DMS79 treated with DMSO at 0.1 percent for 48 hours (cell line): ENCODE measurements around the gene SORBS2.
"Not testable (repeated sequence)": the region's sequence is repeated elsewhere in the genome, so short reads cannot be mapped to it uniquely, and the experiment has no call there.

Experiments
- DNase-seq: peaks from one replicate; lab custom pipeline; 2025; lab: John Stamatoyannopoulos, UW

SORBS2 gene

DNA sequence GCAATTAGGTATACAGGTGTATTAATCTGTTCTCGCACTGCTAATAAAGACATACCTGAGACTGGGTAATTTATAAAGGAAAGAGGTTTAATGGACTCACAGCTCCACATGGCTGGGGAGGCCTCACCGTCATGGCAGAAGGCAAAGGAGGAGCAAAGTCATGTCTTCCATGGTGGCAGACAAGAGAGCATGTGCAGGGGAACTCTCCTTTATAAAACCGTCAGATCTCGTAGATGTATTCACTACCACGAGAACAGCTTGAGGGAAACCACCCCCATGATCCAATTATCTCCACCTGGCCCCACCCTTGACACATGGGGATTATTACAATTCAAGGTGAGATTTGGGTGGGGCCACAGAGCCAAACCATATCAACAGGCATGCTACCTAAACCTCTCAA is 97.5 kb downstream of the SORBS2 start:
- not testable (repeated sequence) for DNase-seq

DNA sequence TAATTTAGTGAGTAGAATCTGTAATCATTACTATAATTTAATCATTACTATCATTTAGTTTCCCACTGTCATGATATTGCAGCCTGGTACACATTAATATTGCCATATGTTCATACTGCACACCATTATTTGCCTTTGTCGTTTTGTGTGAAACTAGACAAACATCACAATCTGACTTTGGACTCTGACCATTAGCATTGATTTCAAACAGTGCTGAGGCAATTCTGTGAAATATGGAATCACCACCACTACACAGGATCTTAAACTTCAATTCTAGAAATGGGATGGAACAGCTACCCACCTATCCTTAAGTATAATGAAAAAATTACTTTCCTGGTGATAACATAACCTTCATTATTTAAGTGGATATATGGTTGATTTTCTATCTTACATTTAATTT is 98.3 kb downstream of the SORBS2 start:
- no peak for DNase-seq

DNA sequence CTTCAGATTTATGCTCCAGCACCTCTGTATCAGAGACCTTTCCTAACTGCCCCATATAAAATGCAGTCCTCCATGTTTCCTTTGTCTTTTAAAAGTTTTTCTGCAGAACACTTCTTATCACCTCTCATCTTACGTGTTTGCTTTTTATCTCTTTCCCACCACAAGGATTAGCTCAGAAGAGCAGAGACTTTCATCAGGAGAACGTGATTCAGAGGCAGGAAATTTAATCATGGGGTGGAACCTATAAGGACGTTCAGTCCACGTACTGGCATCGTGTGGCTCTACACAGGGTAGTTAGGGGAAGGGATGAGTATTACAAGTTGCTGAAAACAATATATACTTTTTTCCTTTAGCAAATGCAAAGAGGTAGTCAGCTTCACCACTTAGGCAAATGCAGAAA is 98.7 kb downstream of the SORBS2 start:
- DNase-seq = no peak

DNA sequence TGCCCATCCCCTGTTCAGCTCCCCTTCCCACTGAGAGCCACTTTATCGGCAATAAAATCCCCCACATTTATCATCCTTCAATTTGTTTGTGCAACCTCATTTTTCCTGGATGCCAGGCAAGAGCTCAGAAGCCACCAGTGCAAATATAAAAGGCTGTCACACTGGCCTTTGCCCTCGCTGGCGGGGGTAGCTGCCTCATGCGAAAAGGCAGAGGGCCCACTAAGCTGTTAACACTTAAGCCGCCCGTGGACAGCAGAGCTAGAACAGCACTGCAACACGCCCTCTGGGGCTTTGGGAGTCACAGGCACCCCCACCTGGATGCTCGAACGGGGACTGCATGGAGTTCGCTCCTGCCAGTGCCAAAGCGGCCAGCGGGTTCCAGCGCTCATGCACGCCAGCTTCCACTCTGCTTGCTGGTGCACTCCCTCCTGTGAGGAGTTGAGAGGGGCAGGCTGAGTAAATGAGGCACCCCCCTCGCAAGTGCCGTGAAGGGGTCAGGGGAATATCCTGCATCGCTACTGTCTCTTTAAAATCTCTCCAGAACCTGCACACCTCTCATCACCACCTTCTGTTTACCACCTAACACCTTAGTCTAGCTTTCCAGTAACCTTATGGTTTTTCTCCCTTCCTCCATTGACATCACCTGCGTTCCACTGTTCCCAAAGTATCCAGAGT is 99.5 kb downstream of the SORBS2 start:
- DNase-seq = no peak

DNA sequence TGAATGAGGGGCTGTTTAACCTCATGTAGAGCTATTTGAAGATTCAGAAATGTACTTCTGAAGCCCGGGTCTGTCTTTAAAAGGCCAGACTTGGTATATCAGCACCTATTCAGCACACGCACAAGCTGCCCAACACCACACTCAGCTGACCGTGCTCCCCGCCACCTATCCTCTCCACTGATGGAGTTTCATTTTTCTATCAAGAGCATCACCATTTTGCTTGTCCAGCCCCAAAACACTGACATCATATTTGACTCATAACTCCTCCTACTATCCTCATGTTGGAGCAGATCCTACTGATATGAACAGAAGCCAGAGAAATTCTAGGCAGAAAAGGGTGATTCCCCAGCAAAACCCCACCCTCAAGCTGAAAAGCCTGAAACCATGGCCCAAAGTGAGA is 100.3 kb downstream of the SORBS2 start:
- DNase-seq = no peak

DNA sequence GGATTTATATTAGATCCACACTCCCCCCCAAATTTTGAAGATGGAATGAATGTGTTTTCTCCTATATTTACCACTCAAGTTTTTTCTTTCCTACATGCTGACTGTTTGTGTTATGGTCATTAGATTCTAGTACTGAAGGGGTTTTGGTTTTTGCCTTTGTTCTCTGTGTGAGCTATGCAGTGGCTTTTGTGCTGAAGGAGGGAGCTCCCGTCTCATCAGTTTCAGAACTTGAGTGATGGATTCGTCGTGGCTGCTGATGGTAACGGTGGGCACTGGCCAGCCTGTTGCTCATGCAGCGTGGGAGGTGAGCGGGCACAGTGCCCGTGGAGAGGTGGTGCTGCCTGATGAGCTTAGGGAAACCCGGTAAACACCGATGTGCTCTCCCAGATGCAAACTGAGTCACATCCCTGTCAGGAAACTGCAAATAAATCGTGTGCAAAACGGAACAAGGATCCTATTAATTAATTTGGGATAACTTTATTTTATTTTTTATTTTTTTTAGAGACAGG is 101.5 kb downstream of the SORBS2 start:
- no peak for DNase-seq

DNA sequence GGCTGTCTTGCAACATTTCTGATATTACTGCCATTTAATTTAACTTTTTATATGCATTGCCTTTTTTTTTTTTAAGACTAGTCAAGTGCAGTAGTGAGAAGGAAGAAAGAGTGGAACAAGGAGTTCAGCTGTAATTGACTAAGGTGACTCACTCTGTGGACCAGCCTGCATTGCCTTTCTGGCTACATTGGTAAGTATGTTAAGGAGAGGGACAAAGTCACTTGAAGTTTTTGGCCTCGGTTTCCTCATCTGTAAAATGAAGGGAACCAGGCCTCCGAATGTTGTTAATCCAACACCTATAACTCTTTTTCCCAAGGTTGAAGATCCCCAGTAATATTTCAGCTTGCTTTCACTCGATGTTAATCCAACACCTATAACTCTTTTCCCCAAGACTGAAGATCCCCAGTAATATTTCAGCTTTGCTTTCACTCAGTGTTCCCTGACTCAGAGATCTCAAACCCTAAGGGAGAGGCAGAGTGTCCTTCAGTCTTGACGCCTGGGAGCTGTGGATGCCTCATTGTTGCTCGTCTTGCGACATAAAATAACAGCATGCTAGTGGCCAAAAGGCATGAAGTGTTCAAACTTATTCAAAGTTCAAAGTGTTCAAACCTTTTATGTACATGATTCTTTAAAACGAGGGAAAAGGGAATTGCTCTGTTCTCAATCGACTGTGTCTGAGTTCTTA is 102.0 kb downstream of the SORBS2 start:
- DNase-seq = no peak

DNA sequence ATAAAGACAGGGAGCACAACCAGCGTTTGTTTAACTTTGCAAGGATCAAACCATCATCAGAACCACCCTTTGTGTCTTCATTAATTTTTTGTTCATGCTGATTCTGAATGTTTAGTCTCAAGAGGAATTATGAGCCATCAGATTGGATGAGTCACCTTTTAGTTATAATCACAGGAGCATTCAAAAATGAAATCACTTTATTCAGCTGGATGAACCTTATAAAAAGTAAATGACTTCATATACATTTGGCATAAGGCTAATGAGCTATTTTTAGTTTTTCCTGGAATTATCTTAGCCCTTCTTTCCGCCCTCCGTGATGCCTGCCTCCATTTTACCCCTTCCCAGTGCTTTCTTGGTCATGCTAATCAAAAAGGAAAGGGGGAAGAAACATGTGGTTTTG is 103.6 kb downstream of the SORBS2 start:
- no peak for DNase-seq

DNA sequence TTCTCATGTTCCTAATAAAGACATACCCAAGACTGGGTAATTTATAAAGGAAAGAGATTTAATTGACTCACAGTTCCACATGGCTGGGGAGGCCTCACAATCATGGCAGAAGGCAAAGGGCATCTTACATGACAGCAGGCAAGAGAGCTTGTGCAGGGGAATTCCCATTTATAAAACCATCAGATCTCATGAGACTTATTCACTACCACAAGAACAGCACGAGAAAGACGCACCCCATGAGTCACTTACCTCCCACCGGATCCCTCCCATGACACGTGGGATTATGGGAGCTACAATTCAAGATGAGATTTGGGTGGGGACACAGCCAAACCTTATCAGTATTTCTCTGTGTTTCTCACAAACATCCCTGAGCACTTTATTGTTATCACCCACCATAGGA is 104.4 kb downstream of the SORBS2 start:
- not testable (repeated sequence) for DNase-seq

DNA sequence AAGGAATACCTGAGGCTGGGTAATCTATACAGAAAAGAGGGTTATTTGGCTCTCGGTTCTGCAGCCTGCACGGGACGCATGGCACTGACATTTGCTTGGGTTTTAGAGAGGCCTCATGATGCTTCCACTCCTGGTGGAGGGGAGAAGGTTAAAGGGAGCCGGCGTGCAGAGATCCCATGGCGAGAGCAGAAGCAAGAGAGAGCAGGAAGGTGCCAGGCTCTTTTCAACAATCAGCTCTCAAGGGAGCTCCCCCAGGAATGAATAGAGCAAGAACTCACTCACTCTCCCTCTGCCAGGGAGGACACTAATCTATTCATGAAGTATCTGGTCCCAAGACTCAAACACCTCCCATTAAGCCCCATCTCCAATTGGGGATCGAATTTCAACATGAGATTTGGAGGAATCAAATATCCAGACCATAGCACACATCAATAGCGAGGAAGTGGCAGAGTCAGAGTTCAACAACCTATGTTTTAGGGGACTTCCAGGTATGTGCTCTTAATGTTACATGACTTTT is 109.8 kb downstream of the SORBS2 start:
- no peak for DNase-seq

DNA sequence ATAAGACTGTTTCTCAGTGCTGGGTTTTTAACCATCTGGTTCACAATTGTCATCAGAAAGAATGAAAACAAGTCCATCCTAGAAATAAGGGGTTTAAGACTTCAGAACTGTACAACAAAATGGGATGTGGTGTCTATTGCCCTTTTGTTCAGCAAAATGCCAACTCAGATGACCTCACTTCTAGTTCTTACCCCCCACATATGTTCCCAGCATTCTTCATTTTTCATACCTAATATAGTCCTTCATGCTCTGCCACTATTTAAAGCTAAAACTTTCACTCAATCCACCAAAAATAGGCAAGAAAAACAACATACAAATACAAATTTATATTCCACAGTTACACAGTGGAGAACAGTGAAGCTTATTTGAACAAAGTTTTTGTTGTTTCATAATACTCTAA is 111.4 kb downstream of the SORBS2 start:
- no peak for DNase-seq

DNA sequence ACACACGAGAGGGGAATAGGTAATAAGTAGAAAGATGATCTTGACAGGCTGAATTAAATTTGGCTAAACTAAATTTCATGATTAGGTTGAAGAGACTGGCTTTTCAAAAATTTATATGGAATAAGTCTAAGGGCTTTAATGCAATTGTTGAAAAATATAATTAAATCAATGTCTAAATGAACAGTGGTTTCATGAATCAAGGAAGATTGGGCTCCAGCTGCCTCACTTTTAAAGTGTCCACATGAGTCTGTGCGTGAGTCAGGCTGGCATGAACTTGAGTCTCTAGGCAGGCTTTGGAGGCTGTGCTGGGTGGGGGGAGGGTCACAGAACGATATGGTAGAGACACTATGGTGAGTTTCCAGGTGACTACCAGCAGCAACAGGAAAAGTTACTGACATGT is 111.9 kb downstream of the SORBS2 start:
- no peak for DNase-seq

DNA sequence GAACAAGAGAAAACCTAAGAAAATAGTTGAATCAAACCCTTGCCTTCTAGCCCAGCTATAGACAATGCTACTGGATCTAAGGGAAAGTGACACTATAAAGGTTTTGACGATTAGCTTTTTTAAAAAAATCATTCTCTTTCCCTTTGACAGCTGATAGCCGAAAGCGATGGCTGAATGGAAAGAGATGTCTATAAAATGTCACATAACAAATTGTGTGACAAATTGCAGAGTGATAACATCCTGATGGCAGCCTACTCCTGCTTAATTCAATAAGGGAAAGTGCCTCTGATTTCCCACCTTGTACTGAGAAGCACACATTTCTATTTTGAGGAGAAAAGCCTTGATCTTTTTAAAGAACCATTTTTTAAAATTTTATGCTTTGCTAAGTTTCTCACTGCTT is 114.5 kb downstream of the SORBS2 start:
- no peak for DNase-seq

DNA sequence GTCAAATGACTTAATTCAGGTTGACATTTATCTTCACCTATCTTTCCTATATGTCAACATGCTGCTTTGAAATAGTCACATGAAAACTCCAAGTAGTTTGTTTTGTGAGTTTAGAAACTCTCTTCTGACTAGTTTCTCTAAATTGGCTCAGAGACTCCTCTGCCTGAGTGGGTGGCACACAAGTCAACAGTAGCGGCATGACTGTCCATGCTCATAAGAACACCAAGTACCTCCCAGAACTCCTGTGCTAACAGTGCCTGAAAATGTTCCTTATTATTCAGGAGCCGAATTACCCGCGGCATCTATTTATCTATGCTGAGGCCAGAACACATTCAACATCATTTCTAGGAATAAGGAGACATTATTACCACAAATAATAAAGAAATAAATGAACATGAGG is 116.3 kb downstream of the SORBS2 start:
- DNase-seq = no peak

DNA sequence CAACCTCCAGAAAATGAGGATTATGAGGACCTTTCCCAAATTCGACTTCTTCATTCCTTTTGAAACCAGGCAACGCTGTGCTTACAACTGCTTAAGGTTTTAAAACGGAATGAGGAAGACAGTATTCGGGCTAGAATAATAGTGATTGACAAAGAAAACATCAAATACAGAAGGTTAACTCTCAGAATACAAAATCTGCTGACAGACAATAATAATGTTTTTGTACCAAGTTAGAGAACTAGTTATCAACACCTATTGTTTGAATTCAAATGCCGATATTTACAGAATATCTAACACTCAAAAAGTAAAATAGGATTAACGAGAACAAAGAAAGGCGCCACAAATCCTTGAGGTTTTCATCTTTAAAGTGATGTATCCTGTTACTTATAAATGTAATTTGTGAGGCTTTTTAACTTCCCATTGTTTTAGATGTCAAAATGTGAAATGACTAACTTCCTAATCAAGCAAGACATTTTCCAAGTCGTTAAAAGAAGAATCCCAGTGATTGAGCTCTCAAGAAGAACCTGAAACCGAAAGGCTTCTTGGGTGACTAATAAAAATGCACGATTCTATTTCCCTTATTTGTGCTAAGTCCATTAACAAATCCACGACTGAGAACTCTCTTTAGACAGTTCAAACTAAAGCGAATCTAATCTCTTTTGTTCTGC is 118.3 kb downstream of the SORBS2 start:
- DNase-seq = no peak

DNA sequence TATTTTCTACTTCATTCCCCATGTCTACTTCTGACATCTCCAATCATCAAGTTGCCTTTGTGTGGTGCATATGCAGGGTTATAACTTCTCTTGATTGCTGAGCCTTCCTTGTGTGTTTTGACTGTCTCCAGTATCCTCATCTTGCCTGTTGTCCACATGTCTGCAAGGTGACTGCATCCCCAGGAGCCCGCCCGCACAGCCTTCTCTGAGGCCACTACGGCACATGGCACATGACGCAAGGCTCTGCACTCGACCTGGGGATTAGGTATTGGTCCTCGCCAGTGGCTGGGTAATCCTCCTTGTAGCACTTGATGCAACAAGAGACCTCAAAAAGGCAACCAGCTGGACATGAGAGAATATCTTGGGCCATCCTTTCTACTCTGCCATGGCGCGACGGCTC is 122.6 kb downstream of the SORBS2 start:
- DNase-seq = no peak

DNA sequence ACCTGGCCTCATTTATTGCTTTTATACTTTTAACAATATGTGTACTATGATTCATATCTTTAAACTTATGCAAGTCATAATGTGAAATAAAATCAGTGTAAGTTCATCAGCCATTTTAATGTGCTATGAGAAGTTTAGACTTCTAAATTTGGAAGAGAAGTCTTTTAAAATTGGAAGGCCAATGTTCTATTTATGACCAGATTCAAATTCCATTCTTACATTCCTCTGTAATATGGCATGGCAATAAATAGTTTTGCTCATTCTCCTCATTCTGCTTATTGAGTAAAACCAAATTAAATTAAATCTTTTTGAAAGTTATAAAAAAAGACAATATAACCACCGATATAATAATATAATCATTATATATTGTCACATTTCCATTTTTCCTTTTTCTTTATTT is 126.2 kb downstream of the SORBS2 start:
- no peak for DNase-seq

DNA sequence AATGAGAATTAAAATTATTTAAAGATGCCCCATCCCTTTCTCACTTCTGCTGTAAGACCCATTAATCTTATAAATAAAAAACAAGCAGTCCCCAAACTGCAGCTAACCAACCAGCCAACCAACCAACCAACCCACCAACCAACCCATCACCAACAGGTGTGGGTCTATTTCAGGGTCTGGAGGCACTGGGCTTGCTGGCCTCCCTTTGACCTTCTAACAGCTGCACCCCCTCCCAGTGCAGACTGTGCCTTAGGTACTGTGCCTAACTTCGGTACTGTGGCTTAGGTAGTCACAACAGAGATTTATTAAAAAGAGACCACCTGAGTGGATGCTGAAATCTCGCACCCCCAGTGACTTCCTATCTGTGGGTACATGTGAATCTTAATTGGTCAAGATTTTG is 128.1 kb downstream of the SORBS2 start:
- no peak for DNase-seq

DNA sequence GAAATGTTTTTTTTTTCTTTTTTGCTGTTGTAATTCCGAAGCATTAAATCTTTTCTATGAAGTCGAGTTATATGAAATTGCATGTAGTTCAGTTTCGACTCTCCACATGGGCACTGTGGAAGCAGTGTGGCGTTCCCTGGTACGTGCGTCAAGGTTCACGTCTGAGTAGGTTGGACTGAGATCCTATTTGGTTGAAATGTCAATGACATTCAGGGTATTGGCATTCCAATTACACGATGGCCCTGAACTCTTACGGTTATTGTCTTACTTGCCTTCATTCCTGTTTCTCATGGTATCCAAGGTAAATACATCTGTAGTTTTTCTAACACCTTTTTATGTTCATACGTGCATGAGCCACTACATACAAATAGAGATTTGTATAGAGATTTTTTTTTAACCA is 128.8 kb downstream of the SORBS2 start:
- no peak for DNase-seq

DNA sequence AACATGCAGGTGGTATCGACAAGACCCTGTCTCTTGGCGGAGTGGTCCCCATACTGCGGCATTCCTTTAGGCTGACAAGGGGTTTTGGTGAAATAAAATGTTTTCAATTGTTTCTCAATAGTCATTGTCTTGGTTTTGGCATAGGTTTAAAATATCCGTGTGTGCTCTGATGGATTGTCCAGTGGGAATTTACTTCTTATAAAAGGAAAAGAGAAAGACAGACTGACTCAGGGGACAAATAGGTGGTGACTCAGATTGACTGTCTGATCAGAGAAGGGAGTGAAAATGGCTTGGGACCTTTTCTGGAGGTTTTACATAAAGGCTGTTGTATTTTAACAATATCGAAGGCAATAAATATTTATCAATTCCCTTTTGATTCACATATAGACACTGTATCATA is 129.8 kb downstream of the SORBS2 start:
- no peak for DNase-seq

DNA sequence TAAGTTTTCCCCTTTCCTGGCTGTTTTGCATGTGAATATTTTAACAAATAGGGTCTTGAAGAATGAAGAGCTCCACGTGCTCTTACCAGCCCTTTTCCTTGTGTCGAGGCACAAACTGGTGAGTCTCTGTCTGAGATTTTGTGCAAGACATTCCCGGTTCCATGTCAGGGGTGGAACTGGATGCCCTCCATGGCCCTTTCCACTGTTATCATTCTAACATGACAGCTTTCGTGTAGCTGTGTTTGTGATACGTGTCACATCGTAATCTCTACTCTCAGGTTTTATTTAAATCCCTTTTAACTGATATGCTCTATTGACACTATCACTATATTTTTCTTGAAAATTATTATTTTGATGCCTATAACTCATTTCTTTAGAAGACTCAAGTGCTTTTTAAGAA is 130.4 kb downstream of the SORBS2 start:
- no peak for DNase-seq

DNA sequence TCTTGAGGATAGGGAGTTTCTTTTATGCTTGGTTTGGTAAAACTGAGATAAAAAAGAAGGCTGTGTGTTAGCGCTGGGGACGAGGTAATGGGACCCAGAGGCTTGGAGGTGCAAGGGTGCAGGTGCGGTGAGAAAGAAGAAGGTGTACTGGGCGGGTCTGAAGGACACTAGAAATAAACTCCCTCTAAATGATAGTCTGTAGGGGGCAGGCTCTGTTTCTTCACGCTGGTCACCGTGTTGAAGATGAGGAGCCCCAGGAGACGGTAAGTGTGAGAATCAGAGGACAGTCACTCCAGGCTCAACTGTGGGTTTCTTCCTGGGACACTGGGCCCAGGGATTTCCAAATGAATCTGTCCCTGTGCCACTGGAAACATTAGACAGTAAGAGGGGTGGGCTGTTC is 131.4 kb downstream of the SORBS2 start:
- DNase-seq = no peak

DNA sequence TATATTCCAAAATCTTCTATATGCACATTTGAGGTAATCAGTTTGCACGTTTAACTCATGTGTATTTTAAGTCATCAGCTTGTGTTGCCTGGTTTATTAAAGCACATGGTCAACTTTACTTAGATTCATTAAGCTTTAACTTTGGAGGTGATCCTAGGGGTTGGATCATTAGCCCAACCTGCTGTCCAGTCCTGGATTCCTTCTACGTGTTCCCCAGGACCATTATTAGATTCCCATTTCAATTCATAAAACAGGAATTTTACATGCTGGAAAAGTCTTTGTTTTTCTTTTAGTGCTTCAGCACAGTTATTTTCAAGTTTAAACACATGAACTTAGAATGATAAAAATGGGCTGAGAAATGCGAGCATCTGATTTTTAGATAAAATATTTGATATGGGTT is 132.5 kb downstream of the SORBS2 start:
- no peak for DNase-seq
